ENCODE data around the gene EARS2. TPM values are rescaled to one million over a fixed set of nuclear protein-coding genes. Genes with fewer than 3 reads are reported as not detected.

The EARS2 gene
- total and polyA plus RNA-seq, 9 of the 15 experiments (the other 6 are each of a cell fraction or from before 2014, with no cell fraction given): 17.6 to 58.6 (median 36.3) TPM

DNA sequence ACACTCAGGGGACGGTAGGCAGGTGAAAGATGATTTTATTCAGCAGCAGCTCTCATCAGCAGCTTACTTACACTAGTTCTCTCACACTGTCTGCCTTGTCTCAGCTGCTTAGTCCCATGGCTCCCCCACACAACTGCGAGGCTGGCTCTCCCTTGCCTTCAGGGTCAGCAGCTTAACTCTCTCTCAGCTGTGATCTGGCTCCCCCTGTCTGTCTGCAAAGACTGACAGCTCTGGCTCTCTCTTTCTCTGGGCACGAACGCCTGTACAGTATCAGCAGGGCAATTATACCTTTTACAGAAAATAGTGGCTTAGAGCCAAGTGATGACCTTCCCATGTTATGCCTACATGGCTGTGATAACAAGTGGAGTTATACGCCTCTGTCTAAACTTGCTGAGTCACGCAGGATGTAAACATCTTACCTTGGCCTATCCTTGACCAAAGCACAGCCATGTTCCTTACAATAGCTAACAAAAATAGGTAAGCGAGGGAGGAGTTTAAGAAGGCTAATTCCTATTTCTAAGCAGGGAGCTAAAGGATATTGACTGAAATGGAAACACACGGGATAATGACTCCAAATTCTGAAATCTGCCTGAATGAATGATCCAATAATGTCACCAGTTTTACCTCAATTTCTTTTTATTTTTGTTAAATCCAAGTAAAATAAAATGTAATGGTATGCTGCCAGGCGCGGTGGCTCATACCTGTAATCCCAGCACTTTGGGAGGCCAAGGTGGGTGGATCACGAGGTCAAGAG is 40.0 kb upstream of the EARS2 start (continued):
- TF ChIP-seq, protein P1, sequence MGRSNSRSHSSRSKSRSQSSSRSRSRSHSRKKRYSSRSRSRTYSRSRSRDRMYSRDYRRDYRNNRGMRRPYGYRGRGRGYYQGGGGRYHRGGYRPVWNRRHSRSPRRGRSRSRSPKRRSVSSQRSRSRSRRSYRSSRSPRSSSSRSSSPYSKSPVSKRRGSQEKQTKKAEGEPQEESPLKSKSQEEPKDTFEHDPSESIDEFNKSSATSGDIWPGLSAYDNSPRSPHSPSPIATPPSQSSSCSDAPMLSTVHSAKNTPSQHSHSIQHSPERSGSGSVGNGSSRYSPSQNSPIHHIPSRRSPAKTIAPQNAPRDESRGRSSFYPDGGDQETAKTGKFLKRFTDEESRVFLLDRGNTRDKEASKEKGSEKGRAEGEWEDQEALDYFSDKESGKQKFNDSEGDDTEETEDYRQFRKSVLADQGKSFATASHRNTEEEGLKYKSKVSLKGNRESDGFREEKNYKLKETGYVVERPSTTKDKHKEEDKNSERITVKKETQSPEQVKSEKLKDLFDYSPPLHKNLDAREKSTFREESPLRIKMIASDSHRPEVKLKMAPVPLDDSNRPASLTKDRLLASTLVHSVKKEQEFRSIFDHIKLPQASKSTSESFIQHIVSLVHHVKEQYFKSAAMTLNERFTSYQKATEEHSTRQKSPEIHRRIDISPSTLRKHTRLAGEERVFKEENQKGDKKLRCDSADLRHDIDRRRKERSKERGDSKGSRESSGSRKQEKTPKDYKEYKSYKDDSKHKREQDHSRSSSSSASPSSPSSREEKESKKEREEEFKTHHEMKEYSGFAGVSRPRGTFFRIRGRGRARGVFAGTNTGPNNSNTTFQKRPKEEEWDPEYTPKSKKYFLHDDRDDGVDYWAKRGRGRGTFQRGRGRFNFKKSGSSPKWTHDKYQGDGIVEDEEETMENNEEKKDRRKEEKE (IDR thresholded peaks at IDR 0.05; ENCODE audit: borderline replicate concordance in 1 of 2, control insufficient read depth in 1 of 2, low read depth in 2 of 2, low read length in 1 of 2): no peak
- TF ChIP-seq TGIF2 (CRISPR knock-in tag; IDR thresholded peaks at IDR 0.05) (no peak), SRF (CRISPR knock-in tag; IDR thresholded peaks at IDR 0.05) (peak; percentile 38 to 88; a peak in 3 of 4 replicates), NFIX (CRISPR knock-in tag; IDR thresholded peaks at IDR 0.05; ENCODE audit: low read depth) (peak; percentile 77), CBX3 (IDR thresholded peaks at IDR 0.05; ENCODE audit: borderline replicate concordance in 1 of 2, low read length in 2 of 2) (peak in 1 of 2 experiments; percentile 85; a peak in 1 of 3 replicates), PTRF (tag; IDR thresholded peaks at IDR 0.05) (peak; percentile 99), SMARCB1 (IDR thresholded peaks at IDR 0.05; ENCODE audit: insufficient read length, low read depth) (no peak), YBX1 (IDR thresholded peaks at IDR 0.05) (no peak), ZNF436 (CRISPR knock-in tag; IDR thresholded peaks at IDR 0.05) (no peak), THRAP3 (IDR thresholded peaks at IDR 0.05; ENCODE audit: borderline replicate concordance) (no peak), MCM2 (IDR thresholded peaks at IDR 0.05; ENCODE audit: low read depth) (no peak), TRIM24 (IDR thresholded peaks at IDR 0.05) (peak; percentile 62 to 66; a peak in 1 of 4 replicates), PHB2 (IDR thresholded peaks at IDR 0.05; ENCODE audit: low read depth) (no peak)
- TF ChIP-seq, protein P2, sequence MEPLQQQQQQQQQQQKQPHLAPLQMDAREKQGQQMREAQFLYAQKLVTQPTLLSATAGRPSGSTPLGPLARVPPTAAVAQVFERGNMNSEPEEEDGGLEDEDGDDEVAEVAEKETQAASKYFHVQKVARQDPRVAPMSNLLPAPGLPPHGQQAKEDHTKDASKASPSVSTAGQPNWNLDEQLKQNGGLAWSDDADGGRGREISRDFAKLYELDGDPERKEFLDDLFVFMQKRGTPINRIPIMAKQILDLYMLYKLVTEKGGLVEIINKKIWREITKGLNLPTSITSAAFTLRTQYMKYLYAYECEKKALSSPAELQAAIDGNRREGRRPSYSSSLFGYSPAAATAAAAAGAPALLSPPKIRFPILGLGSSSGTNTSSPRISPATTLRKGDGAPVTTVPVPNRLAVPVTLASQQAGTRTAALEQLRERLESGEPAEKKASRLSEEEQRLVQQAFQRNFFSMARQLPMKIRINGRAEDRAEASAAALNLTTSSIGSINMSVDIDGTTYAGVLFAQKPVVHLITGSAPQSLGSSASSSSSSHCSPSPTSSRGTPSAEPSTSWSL (CRISPR knock-in tag; IDR thresholded peaks at IDR 0.05; ENCODE audit: borderline replicate concordance): peak; percentile 97
- TF ChIP-seq, protein P3, sequence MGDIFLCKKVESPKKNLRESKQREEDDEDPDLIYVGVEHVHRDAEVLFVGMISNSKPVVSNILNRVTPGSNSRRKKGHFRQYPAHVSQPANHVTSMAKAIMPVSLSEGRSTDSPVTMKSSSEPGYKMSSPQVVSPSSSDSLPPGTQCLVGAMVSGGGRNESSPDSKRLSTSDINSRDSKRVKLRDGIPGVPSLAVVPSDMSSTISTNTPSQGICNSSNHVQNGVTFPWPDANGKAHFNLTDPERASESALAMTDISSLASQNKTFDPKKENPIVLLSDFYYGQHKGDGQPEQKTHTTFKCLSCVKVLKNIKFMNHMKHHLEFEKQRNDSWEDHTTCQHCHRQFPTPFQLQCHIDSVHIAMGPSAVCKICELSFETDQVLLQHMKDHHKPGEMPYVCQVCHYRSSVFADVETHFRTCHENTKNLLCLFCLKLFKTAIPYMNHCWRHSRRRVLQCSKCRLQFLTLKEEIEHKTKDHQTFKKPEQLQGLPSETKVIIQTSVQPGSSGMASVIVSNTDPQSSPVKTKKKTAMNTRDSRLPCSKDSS (IDR thresholded peaks at IDR 0.05; ENCODE audit: low read depth, partially characterized antibody): no peak
